Measurements from ENCODE around the gene BRINP3. TPM values are rescaled to one million over a fixed set of nuclear protein-coding genes. Genes with fewer than 3 reads are reported as not detected.

The BRINP3 gene
- total and polyA plus RNA-seq, 2 donors (not counting 3 experiments of a cell fraction or from before 2014, with no cell fraction given) = not detected

DNA sequence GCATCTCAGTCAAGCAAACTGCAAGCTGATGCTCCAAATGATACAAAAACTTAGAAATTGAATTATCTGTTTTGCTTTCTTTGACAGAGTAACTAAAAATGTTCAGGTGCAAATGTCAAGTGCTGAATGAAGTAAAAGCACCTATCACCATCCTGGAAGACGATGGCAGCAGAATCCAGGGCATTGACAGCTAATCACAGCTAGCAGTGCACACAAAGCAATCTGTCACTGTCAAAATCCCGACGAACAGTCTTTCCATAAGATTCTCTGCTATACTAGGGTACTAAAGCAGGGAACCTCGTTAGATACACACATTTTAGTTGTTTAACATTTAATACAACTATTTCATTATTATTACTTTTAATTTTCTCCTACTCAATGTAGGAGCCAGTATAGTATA is 233.3 kb downstream of the BRINP3 start:
- H4K20me1 ChIP-seq (replicated peaks; ENCODE audit: control insufficient read depth, extremely low read depth, insufficient read depth, low read length) = no peaks in the 10 kb centered on the region
- no peak overlapping the region for H3K4me2 ChIP-seq (ENCODE audit: insufficient read depth, low read length)
- DNase-seq (ENCODE audit: low read depth, low spot score) (no peak), FAIRE-seq (no peak)
- H3K9ac ChIP-seq (replicated peaks; ENCODE audit: extremely low read depth, insufficient read depth, low read length) = no peak overlapping the region
- POLR2A ChIA-PET = no interaction called here
- H3K4me3 ChIP-seq (replicated peaks in 1 of 3; ENCODE audit: insufficient read depth in 1 of 3, low read depth in 1 of 3, low read length in 3 of 3) = no peak overlapping the region
- dilution Hi-C loops (cut with MboI; ENCODE audit: extremely low pct_ligation_motif_present, low sequenced_read_pairs) = no loop called here
- intact Hi-C loops (cut with micrococcal nuclease) = no loop called here
- H2AFZ ChIP-seq (ENCODE audit: low read depth, low read length) = no peak overlapping the region
- TF ChIP-seq FOS (IDR thresholded peaks at IDR 0.05; ENCODE audit: borderline replicate concordance, insufficient read depth, low read length) (no peak), JUN (IDR thresholded peaks at IDR 0.05; ENCODE audit: borderline replicate concordance, insufficient read depth, insufficient read length, low read depth) (no peak)
- TF ChIP-seq, protein P1, sequence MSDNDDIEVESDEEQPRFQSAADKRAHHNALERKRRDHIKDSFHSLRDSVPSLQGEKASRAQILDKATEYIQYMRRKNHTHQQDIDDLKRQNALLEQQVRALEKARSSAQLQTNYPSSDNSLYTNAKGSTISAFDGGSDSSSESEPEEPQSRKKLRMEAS (IDR thresholded peaks at IDR 0.05; ENCODE audit: insufficient read depth, insufficient read length) = no peak
- no peaks in the 10 kb centered on the region for H3K9me3 ChIP-seq (replicated peaks; ENCODE audit: control insufficient read depth, insufficient read depth, low read length)
- no peak overlapping the region for H3K27ac ChIP-seq (ENCODE audit: insufficient read depth, low read depth, low read length)
- CTCF ChIA-PET = no interaction called here
- H3K9me1 ChIP-seq (replicated peaks; ENCODE audit: control insufficient read depth, extremely low read depth, insufficient read depth, low read length) = no peaks in the 10 kb centered on the region
- H3K36me3 ChIP-seq (ENCODE audit: control insufficient read depth in 2 of 2, extremely low read depth in 1 of 2, insufficient read depth in 2 of 2, low read length in 2 of 2) = no peaks in the 10 kb centered on the region
- H3K4me1 ChIP-seq (ENCODE audit: control insufficient read depth, extremely low read depth, insufficient read depth, low read length) = no peaks in the 10 kb centered on the region
- BruUV-seq (replicated peaks) = no TSS peak
- no peaks in the 10 kb centered on the region for H3K79me2 ChIP-seq (ENCODE audit: control insufficient read depth, insufficient read depth, low read length)
- no peaks in the 10 kb centered on the region for H3K27me3 ChIP-seq (ENCODE audit: control insufficient read depth in 2 of 2, insufficient read depth in 2 of 2, low read length in 2 of 2)

DNA sequence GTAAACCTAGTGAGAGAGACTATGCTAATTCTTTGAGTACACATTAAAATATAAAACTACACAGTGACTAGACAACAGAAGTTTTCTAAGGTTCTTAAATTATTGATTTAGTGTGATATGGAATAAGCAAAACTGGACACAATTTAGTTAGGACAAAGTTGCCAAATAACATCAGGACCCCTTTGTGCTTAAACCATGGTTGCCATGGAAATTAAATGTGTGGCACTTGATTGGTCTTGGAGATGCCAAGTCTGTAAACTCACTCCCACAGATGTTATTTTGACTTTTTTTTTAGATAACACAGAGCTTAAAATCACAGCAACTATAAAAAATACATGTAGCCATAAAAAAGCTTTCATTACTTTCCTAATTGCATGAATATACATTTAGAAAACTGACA is 234.6 kb downstream of the BRINP3 start:
- BruUV-seq (replicated peaks) = no TSS peak

More for the DNA sequence above, 234.6 kb downstream of the BRINP3 start:
- dilution Hi-C loops (cut with MboI; ENCODE audit: extremely low pct_ligation_motif_present, low sequenced_read_pairs) = no loop called here
- Histone ChIP-seq H3K9me1 (replicated peaks; ENCODE audit: control insufficient read depth, extremely low read depth, insufficient read depth, low read length) (no peaks in the 10 kb centered on the region), H3K79me2 (ENCODE audit: control insufficient read depth, insufficient read depth, low read length) (no peaks in the 10 kb centered on the region), H2AFZ (ENCODE audit: low read depth, low read length) (no peak overlapping the region), H3K4me1 (ENCODE audit: control insufficient read depth, extremely low read depth, insufficient read depth, low read length) (no peaks in the 10 kb centered on the region), H3K9ac (replicated peaks; ENCODE audit: extremely low read depth, insufficient read depth, low read length) (no peak overlapping the region), H3K36me3 (ENCODE audit: control insufficient read depth in 2 of 2, extremely low read depth in 1 of 2, insufficient read depth in 2 of 2, low read length in 2 of 2) (no peaks in the 10 kb centered on the region), H3K4me2 (ENCODE audit: insufficient read depth, low read length) (no peak overlapping the region), H3K4me3 (replicated peaks in 1 of 3; ENCODE audit: insufficient read depth in 1 of 3, low read depth in 1 of 3, low read length in 3 of 3) (no peak overlapping the region), H3K9me3 (replicated peaks; ENCODE audit: control insufficient read depth, insufficient read depth, low read length) (no peaks in the 10 kb centered on the region), H3K27ac (ENCODE audit: insufficient read depth, low read depth, low read length) (no peak overlapping the region), H4K20me1 (replicated peaks; ENCODE audit: control insufficient read depth, extremely low read depth, insufficient read depth, low read length) (no peaks in the 10 kb centered on the region), H3K27me3 (ENCODE audit: control insufficient read depth in 2 of 2, insufficient read depth in 2 of 2, low read length in 2 of 2) (no peaks in the 10 kb centered on the region)
- FAIRE-seq (no peak), DNase-seq (ENCODE audit: low read depth, low spot score) (no peak)
- POLR2A ChIA-PET = no interaction called here
- intact Hi-C loops (cut with micrococcal nuclease) = no loop called here
- CTCF ChIA-PET = no interaction called here
- TF ChIP-seq EZH2 (IDR thresholded peaks at IDR 0.05; ENCODE audit: borderline replicate concordance, low read depth, low read length, severe bottlenecking) (no peak), JUN (IDR thresholded peaks at IDR 0.05; ENCODE audit: borderline replicate concordance, insufficient read depth, insufficient read length, low read depth) (no peak), POLR2A (IDR thresholded peaks at IDR 0.05; ENCODE audit: low read depth, low read length) (no peak), FOS (IDR thresholded peaks at IDR 0.05; ENCODE audit: borderline replicate concordance, insufficient read depth, low read length) (no peak), MYC (IDR thresholded peaks at IDR 0.05; ENCODE audit: low read depth, low read length) (no peak), POLR2AphosphoS5 (IDR thresholded peaks at IDR 0.05; ENCODE audit: insufficient read depth, low read depth, low read length) (no peak), GATA2 (IDR thresholded peaks at IDR 0.05; ENCODE audit: insufficient read depth, insufficient read length, low read depth, low read length) (no peak)
- TF ChIP-seq, protein P2, sequence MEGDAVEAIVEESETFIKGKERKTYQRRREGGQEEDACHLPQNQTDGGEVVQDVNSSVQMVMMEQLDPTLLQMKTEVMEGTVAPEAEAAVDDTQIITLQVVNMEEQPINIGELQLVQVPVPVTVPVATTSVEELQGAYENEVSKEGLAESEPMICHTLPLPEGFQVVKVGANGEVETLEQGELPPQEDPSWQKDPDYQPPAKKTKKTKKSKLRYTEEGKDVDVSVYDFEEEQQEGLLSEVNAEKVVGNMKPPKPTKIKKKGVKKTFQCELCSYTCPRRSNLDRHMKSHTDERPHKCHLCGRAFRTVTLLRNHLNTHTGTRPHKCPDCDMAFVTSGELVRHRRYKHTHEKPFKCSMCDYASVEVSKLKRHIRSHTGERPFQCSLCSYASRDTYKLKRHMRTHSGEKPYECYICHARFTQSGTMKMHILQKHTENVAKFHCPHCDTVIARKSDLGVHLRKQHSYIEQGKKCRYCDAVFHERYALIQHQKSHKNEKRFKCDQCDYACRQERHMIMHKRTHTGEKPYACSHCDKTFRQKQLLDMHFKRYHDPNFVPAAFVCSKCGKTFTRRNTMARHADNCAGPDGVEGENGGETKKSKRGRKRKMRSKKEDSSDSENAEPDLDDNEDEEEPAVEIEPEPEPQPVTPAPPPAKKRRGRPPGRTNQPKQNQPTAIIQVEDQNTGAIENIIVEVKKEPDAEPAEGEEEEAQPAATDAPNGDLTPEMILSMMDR (IDR thresholded peaks at IDR 0.05; ENCODE audit: extremely low read depth in 1 of 2, insufficient read depth in 1 of 2, low read depth in 1 of 2, low read length in 2 of 2) = no peak
- TF ChIP-seq, protein P1 (IDR thresholded peaks at IDR 0.05; ENCODE audit: insufficient read depth, insufficient read length) = no peak

All from endothelial cell of umbilical vein (primary cell).